HAP-1 (cell line): Measurements from ENCODE around the gene GNB2.

Source experiments
- DNase-seq, 2 experiments: peaks; one replicate each; pipeline ENCODE4 v3.0.0-alpha.2; 2016 to 2020; ENCODE audit warnings: low spot score in 2 of 2
- H3K27me3 ChIP-seq: fragments of 250-450 bp; sonication (Bioruptor Pico); 2 replicates; pipeline ENCODE4 v1.5.1; 2020; ENCODE audit warnings: low read depth, mild to moderate bottlenecking, moderate library complexity
- H3K36me3 ChIP-seq: fragments of 250-450 bp; sonication (Bioruptor Pico); replicated peaks from 2 replicates; pipeline ENCODE4 v1.5.1; 2020; ENCODE audit warnings: mild to moderate bottlenecking
- H3K4me1 ChIP-seq: fragments of 250-450 bp; sonication (Bioruptor Pico); 2 replicates; pipeline ENCODE4 v1.5.1; 2020; ENCODE audit warnings: mild to moderate bottlenecking
- H3K4me3 ChIP-seq: fragments of 250-450 bp; sonication (Bioruptor Pico); 2 replicates; pipeline ENCODE4 v1.5.1; 2020; ENCODE audit warnings: mild to moderate bottlenecking, moderate library complexity
- H3K9me3 ChIP-seq: fragments of 250-450 bp; sonication (Bioruptor Pico); 2 replicates; pipeline ENCODE4 v1.5.1; 2020; ENCODE audit warnings: mild to moderate bottlenecking, moderate library complexity
- in situ Hi-C: fragments of 300-500 bp; cut with MboI; formaldehyde crosslinking; loops from 3 replicates; pipeline ENCODE4 v1.14.3; 2020; ENCODE audit warnings: low sequenced_read_pairs, inconsistent platforms, mixed read lengths

GNB2 gene

GRCh38 chr7:100673302-100673941 lies at the start of gene GNB2:
GNB2 (plus strand) TSS chr7:100673740; CDS start chr7:100676266, 2,526 bp downstream.
- Histone ChIP-seq H3K4me1 (peaks cover 4% of the 10 kb centered on the region), H3K27me3 (peaks cover under 1% of the 10 kb centered on the region), H3K36me3 (peaks cover 21% of the 10 kb centered on the region), H3K4me3 (peak within 1 kb of the TSS; percentile 97), H3K9me3 (no peaks in the 10 kb centered on the region)
- in situ Hi-C loops: no loop called here
- DNase-seq: peak; percentile 93 to 99

- in situ Hi-C loops: no loop called here
- Histone ChIP-seq H3K4me1 (peaks cover 10% of the 10 kb centered on the region), H3K9me3 (no peaks in the 10 kb centered on the region), H3K36me3 (no peaks in the 10 kb centered on the region), H3K27me3 (no peaks in the 10 kb centered on the region), H3K4me3 (no peak overlapping the region)
- no peak for DNase-seq
Observed at GRCh38 chr7:100623951-100624824, 49.4 kb upstream of the GNB2 start.

- H3K4me1 ChIP-seq: peaks cover 10% of the 10 kb centered on the region
- H3K4me3 ChIP-seq: peak overlapping the region; percentile 47
- H3K27me3 ChIP-seq: no peaks in the 10 kb centered on the region
- H3K36me3 ChIP-seq: no peaks in the 10 kb centered on the region
- in situ Hi-C loops: no loop called here
- no peak for DNase-seq
- H3K9me3 ChIP-seq: no peaks in the 10 kb centered on the region
Observed at GRCh38 chr7:100626055-100626454, 47.5 kb upstream of the GNB2 start.

- Histone ChIP-seq H3K4me1 (peaks cover 10% of the 10 kb centered on the region), H3K4me3 (peak overlapping the region; percentile 47), H3K9me3 (no peaks in the 10 kb centered on the region), H3K27me3 (no peaks in the 10 kb centered on the region), H3K36me3 (no peaks in the 10 kb centered on the region)
- DNase-seq: peak; percentile 84 to 93
- in situ Hi-C loops: no loop called here
Observed at GRCh38 chr7:100626530-100627237, 46.9 kb upstream of the GNB2 start.

- peaks cover 10% of the 10 kb centered on the region for H3K4me1 ChIP-seq
- no peak for DNase-seq
- H3K36me3 ChIP-seq: no peaks in the 10 kb centered on the region
- H3K9me3 ChIP-seq: no peaks in the 10 kb centered on the region
- H3K27me3 ChIP-seq: no peaks in the 10 kb centered on the region
- H3K4me3 ChIP-seq: peak overlapping the region; percentile 47
- in situ Hi-C loops: no loop called here
Observed at GRCh38 chr7:100627238-100627549, 46.3 kb upstream of the GNB2 start.

DNA sequence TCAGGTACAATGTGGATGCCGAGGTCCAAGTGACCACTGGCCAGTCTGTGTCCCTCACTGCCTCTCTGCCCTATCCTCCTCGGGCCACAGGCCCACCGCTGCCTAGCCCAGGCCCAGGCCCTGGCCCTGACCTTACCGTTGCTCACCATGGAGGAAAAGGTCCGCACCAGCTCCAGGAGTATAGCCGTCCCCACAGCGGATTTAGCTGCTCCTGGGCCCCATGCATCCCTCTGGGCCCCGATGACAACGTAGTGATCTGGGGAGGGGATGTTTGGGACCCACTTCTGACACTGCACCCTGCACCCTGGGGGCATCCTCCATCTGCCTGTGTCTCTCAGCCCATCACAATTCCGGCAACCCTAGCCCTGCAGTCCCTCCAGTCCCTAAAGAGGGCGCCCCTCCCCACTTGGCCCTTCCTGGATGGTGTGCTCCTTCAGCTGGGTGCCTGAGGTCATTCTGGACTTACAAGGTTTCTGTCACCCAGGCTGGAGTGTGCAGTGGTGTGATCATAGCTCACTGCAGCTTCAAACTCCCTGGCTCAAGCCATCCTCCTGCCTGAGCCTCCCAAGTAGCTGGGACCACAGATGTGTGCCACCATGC lies 44.3 kb upstream of the GNB2 start:
- Histone ChIP-seq H3K27me3 (no peaks in the 10 kb centered on the region), H3K4me3 (no peak overlapping the region), H3K36me3 (no peaks in the 10 kb centered on the region), H3K9me3 (no peaks in the 10 kb centered on the region), H3K4me1 (peaks cover 20% of the 10 kb centered on the region)
- in situ Hi-C loops: no loop called here
- DNase-seq: peak; percentile 37 to 83

DNA sequence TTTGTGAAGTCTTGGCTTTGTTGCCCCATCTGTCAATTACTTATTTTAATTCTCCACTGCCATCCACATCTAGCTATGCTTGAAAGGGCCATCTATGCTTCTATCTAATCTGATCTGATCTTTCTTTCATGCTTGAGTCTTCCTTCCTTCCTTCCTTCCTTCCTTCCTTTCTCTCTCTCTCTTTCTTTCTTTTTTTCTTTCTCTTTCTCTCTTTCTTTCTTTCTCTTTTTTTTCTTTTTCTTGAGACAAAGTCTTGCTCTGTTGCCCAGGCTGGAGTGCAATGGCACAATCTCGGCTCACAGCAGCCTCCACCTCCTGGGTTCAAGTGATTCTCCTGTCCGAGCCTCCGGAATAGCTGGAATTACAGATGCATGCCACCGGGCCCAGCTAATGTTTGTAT lies 43.5 kb upstream of the GNB2 start:
- H3K27me3 ChIP-seq: no peaks in the 10 kb centered on the region
- no peaks in the 10 kb centered on the region for H3K9me3 ChIP-seq
- H3K4me1 ChIP-seq: peaks cover 20% of the 10 kb centered on the region
- in situ Hi-C loops: no loop called here
- H3K36me3 ChIP-seq: no peaks in the 10 kb centered on the region
- no peak for DNase-seq
- no peak overlapping the region for H3K4me3 ChIP-seq

DNA sequence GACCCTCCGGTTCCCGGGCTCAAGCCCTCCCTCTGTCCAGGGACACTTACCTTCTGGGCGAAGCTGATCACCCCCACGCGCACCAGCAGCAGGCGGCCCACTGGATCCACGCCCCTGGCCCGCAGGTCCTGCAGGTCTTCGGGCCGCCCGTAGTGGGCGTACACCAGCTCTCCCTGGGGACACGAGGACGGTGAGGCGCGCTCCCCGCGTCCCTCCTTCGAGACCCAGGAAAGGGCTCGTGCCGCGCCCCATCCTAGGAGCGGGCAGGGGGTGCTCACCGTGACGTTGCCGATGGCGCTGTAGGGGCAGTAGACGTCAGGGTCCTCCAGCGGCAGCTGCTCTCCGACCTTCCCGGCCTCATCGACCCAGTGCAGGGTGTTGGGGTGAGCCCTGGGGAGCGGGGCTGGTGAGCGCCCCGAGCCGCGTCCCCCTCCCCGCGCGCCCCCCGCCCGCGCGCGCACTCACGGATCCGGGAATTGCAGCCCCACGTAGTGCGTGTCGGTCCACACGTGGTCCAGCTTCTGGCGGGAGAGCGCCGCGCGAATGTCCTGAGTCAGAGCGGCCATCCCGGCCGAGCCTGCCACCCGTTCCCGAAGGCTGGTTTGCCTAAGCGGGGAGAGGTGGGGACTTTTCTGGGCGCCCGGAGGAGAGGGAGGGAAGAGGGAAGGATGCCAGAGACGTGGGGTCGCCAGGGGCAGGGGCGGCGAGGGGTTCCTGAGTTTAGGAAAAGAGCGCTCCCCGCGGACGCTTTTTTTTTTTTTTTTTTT lies 40.4 kb upstream of the GNB2 start:
- Histone ChIP-seq H3K4me3 (peak overlapping the region; percentile 38), H3K4me1 (peaks cover 10% of the 10 kb centered on the region), H3K36me3 (no peaks in the 10 kb centered on the region), H3K27me3 (no peaks in the 10 kb centered on the region), H3K9me3 (no peaks in the 10 kb centered on the region)
- DNase-seq: peak; percentile 42 to 85
- in situ Hi-C loops: no loop called here

- in situ Hi-C loops: no loop called here
- no peak for DNase-seq
- Histone ChIP-seq H3K4me1 (no peaks in the 10 kb centered on the region), H3K36me3 (no peaks in the 10 kb centered on the region), H3K4me3 (no peak overlapping the region), H3K27me3 (no peaks in the 10 kb centered on the region), H3K9me3 (no peaks in the 10 kb centered on the region)
Observed at GRCh38 chr7:100639995-100640516, 33.5 kb upstream of the GNB2 start.

- Histone ChIP-seq H3K4me1 (no peaks in the 10 kb centered on the region), H3K27me3 (peaks cover 3% of the 10 kb centered on the region; the same call in 1 of the 2 replicates), H3K9me3 (no peaks in the 10 kb centered on the region), H3K4me3 (no peak overlapping the region), H3K36me3 (no peaks in the 10 kb centered on the region)
- in situ Hi-C loops: no loop called here
- DNase-seq: no peak
Observed at GRCh38 chr7:100640517-100641440, 32.8 kb upstream of the GNB2 start.

- H3K4me3 ChIP-seq: no peak within 1 kb of the TSS
- no peaks in the 10 kb centered on the region for H3K36me3 ChIP-seq
- in situ Hi-C loops: no loop called here
- no peaks in the 10 kb centered on the region for H3K4me1 ChIP-seq
- H3K9me3 ChIP-seq: no peaks in the 10 kb centered on the region
- DNase-seq: no peak
- H3K27me3 ChIP-seq: peaks cover 6% of the 10 kb centered on the region; the same call in 1 of the 2 replicates
Observed at GRCh38 chr7:100641463-100641859, 32.1 kb upstream of the GNB2 start, which contains the start of gene TFR2. TFR2 (minus strand) TSS chr7:100641552; CDS start chr7:100641509, 43 bp downstream.

DNA sequence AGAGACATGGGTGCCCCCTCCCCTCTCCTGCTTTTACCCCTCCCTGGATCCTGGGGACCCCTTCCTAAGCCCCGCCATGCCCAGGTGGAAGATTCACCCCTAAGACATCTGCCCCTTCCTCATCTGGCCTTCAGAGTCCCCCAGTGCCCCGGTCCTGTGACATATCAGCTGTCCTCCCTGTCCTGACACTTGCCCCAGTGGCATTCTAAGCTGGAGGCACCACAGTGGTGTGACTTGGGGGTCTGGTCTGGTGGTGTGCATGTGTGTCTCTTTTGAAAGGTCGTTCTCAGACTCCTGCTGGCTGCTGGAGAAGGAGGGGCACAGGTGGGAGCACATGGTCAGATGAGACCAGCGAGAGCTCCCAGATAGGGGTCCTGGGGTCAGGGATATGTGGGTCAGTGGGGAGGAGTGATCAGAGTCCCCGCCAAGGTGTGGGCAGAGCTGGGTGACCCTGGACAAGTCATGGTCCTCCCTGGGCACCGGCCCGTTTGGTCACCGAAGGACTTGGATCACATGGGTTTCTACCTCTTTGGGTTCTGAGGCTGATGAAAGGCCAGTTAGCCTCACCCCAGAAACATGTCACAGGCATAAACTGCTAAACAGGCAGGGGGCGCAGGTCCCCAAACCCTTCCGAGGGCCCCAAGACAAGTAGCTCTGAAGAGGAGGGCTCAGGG lies 31.5 kb upstream of the GNB2 start:
- peaks cover 6% of the 10 kb centered on the region; the same call in 1 of the 2 replicates for H3K27me3 ChIP-seq
- H3K4me3 ChIP-seq: no peak overlapping the region

More for the DNA sequence above, 31.5 kb upstream of the GNB2 start:
- H3K36me3 ChIP-seq: no peaks in the 10 kb centered on the region
- H3K4me1 ChIP-seq: no peaks in the 10 kb centered on the region
- no peak for DNase-seq
- no peaks in the 10 kb centered on the region for H3K9me3 ChIP-seq
- in situ Hi-C loops: no loop called here
